SK-N-SH (cell line): ENCODE measurements around the gene FSTL5. TPM values are rescaled to one million over a fixed set of nuclear protein-coding genes. Genes with fewer than 3 reads are reported as not detected.

Source experiments
- CTCF ChIA-PET: fragments of 300-600, 350-600 bp; formaldehyde crosslinking; extraction: SDS; loops from one replicate; lab custom pipeline; 2021; lab: Yijun Ruan, JAX
- POLR2A ChIA-PET: fragments of 350-600 bp; sonication (Branson Sonifier 250); formaldehyde crosslinking; extraction: SDS; loops from one replicate; lab custom pipeline; 2020; ENCODE audit warnings: antibody characterized with exemption, inconsistent platforms; lab: Yijun Ruan, JAX
- DNase-seq: peaks from one replicate; pipeline ENCODE4 v3.0.0; 2012
- H2AFZ ChIP-seq: fragments of 200-600 bp; sonication (generic); 2 replicates; pipeline ENCODE4 v1.8.1; 2016; ENCODE audit warnings: antibody characterized with exemption, mild to moderate bottlenecking, low read depth
- H3F3A ChIP-seq: fragments of 200-600 bp; sonication (generic); replicated peaks from 2 replicates; pipeline ENCODE3; 2016; ENCODE audit warnings: antibody characterized with exemption, mild to moderate bottlenecking; ENCODE audit not compliant: insufficient read depth
- H3K27ac ChIP-seq, 2 experiments: fragments of 200-500 bp in 1 of 2; fragments of 200-600 bp in 1 of 2; sonication (Bioruptor generic) in 1 of 2; sonication (generic), shearing (Covaris generic) in 1 of 2; 2 replicates each; pipeline versions ENCODE4 v1.5.1 to v1.6.1; 2014 to 2016; ENCODE audit warnings: low read depth in 2 of 2, inconsistent platforms in 1 of 2, low read length in 1 of 2, mild to moderate bottlenecking in 1 of 2, mixed read lengths in 1 of 2
- H3K27me3 ChIP-seq: fragments of 200-600 bp; sonication (generic), shearing (Covaris generic); 2 replicates; pipeline ENCODE4 v1.6.1; 2016; ENCODE audit warnings: mixed run types; ENCODE audit not compliant: insufficient read depth
- H3K36me3 ChIP-seq, 2 experiments: fragments of 200-500 bp in 1 of 2; fragments of 200-600 bp in 1 of 2; sonication (Bioruptor generic) in 1 of 2; sonication (generic) in 1 of 2; replicated peaks in 1 of 2; 2 replicates each; pipeline versions ENCODE3 to v1.5.1; 2014 to 2016; ENCODE audit warnings: low read length in 1 of 2, mild to moderate bottlenecking in 1 of 2; ENCODE audit not compliant: insufficient read depth in 2 of 2, control insufficient read depth in 1 of 2
- H3K4me1 ChIP-seq, 2 experiments: fragments of 200-500 bp in 1 of 2; fragments of 200-600 bp in 1 of 2; sonication (Bioruptor generic) in 1 of 2; sonication (generic), shearing (Covaris generic) in 1 of 2; 2 replicates each; pipeline versions ENCODE4 v1.5.1 to v1.6.1; 2014 to 2016; ENCODE audit warnings: low read depth in 1 of 2, low read length in 1 of 2, mixed run types in 1 of 2; ENCODE audit not compliant: insufficient read depth in 2 of 2, control insufficient read depth in 1 of 2
- H3K4me2 ChIP-seq: fragments of 200-600 bp; sonication (generic), shearing (Covaris generic); 2 replicates; pipeline ENCODE4 v1.6.1; 2017; ENCODE audit warnings: mixed run types
- H3K4me3 ChIP-seq, 2 experiments: fragments of 200-500 bp in 1 of 2; fragments of 200-600 bp in 1 of 2; sonication (Bioruptor generic) in 1 of 2; sonication (generic), shearing (Covaris generic) in 1 of 2; 2 replicates each; pipeline versions ENCODE4 v1.5.1 to v1.8.1; 2014 to 2016; ENCODE audit warnings: low read depth in 2 of 2, inconsistent platforms in 1 of 2, low read length in 1 of 2, mild to moderate bottlenecking in 1 of 2, mixed read lengths in 1 of 2, moderate library complexity in 1 of 2
- H3K79me2 ChIP-seq: fragments of 200-600 bp; sonication (generic); 2 replicates; pipeline ENCODE4 v1.8.1; 2017; ENCODE audit warnings: mild to moderate bottlenecking; ENCODE audit not compliant: insufficient read depth
- H3K9ac ChIP-seq: fragments of 200-600 bp; sonication (generic); 2 replicates; pipeline ENCODE4 v1.6.1; 2017; ENCODE audit warnings: mixed run types
- H3K9me2 ChIP-seq: fragments of 200-600 bp; sonication (generic); 2 replicates; pipeline ENCODE4 v1.6.1; 2017; ENCODE audit warnings: mixed run types
- H3K9me3 ChIP-seq: fragments of 200-600 bp; sonication (generic); 2 replicates; pipeline ENCODE4 v1.6.1; 2017; ENCODE audit warnings: mixed run types, mild to moderate bottlenecking, moderate library complexity
- H4K20me1 ChIP-seq: fragments of 200-600 bp; sonication (generic); 2 replicates; pipeline ENCODE4 v1.6.1; 2017; ENCODE audit warnings: mild to moderate bottlenecking, mixed run types; ENCODE audit not compliant: insufficient read depth
- FOSL2 ChIP-seq: IDR thresholded peaks from 2 replicates; pipeline ENCODE4 v1.4.0; 2012; ENCODE audit warnings: low read depth, mild to moderate bottlenecking, moderate library complexity, borderline replicate concordance
- IRF3 ChIP-seq: fragments of 150-350 bp; IDR thresholded peaks from 2 replicates; pipeline ENCODE4 v1.6.1; 2016; ENCODE audit warnings: mild to moderate bottlenecking, low read depth, low read length
- JUND ChIP-seq: IDR thresholded peaks from 2 replicates; pipeline ENCODE4 v1.4.0; 2012
- MEF2A ChIP-seq: IDR thresholded peaks from 2 replicates; pipeline ENCODE4 v1.4.0; 2012; ENCODE audit warnings: low read depth, borderline replicate concordance
- NFIC ChIP-seq: IDR thresholded peaks from 2 replicates; pipeline ENCODE4 v1.4.0; 2012; ENCODE audit warnings: borderline replicate concordance
- NRF1 ChIP-seq: IDR thresholded peaks from 2 replicates; pipeline ENCODE4 v1.6.1; 2012; ENCODE audit warnings: low read depth, mild to moderate bottlenecking, low read length
- PBX3 ChIP-seq: IDR thresholded peaks from 2 replicates; pipeline ENCODE4; 2012
- POLR2AphosphoS5 ChIP-seq: IDR thresholded peaks from 2 replicates; pipeline ENCODE4 v1.6.1; 2012; ENCODE audit warnings: low read depth, low read length
- RAD21 ChIP-seq: IDR thresholded peaks from 2 replicates; pipeline ENCODE4 v1.6.1; 2012; ENCODE audit warnings: mild to moderate bottlenecking, low read length
- RCOR1 ChIP-seq: fragments of 150-350 bp; IDR thresholded peaks from 2 replicates; pipeline ENCODE4 v1.6.1; 2017; ENCODE audit warnings: antibody characterized with exemption, low read length
- SMC3 ChIP-seq: IDR thresholded peaks from 2 replicates; pipeline ENCODE4 v1.6.1; 2012; ENCODE audit warnings: low read depth, low read length, improper control_type of control experiment
- TAF1 ChIP-seq: IDR thresholded peaks from 2 replicates; pipeline ENCODE4 v1.6.1; 2012; ENCODE audit warnings: low read depth, mild to moderate bottlenecking, low read length, moderate library complexity, borderline replicate concordance
- TCF12 ChIP-seq: IDR thresholded peaks from 2 replicates; pipeline ENCODE4 v1.4.0; 2012
- USF1 ChIP-seq: IDR thresholded peaks from 2 replicates; pipeline ENCODE4 v1.4.0; 2012; ENCODE audit warnings: low read depth, borderline replicate concordance
- USF2 ChIP-seq: fragments of 150-350 bp; IDR thresholded peaks from 2 replicates; pipeline ENCODE4 v1.6.1; 2017; ENCODE audit warnings: antibody characterized with exemption, low read length, low read depth, borderline replicate concordance
- YY1 ChIP-seq: IDR thresholded peaks from 2 replicates; pipeline ENCODE4 v1.4.0; 2012; ENCODE audit warnings: low read depth, mild to moderate bottlenecking
- WGBS: methylation state at CpG from one replicate; pipeline ENCODE4 v1.1.6; 2017; ENCODE audit warnings: low lambda C conversion rate; 5-methylcytosine and 5-hydroxymethylcytosine counted together
- polyA plus RNA-seq, 3 experiments: library from polyadenylated mRNA; depleted of rRNA; stranded (reverse); fragments of >200 nt; gene quantifications; 2 replicates each; pipeline ENCODE4 v1.2.3, GENCODE V29; 2012

The FSTL5 gene
- polyA plus RNA-seq, 1 of the 3 experiments (the other 2 are of a cell fraction) = 0.07 TPM

- DNase-seq = no peak
- Histone ChIP-seq H3F3A (no peaks in the 10 kb centered on the region), H4K20me1 (no peaks in the 10 kb centered on the region), H3K79me2 (no peaks in the 10 kb centered on the region)
- CTCF ChIA-PET = interaction anchor here (0.8 kb wide), 1 partner anchor 13 kb away, joined by 3 read pairs; no protein-coding TSS in a partner anchor
- TF ChIP-seq NRF1 (no peak), NFIC (no peak), IRF3 (no peak), USF2 (no peak)
- TF ChIP-seq, all 33 proteins: peak for 0
- WGBS = 44% methylated on average over 2 of the region's 3 CpGs
- no peaks in the 10 kb centered on the region for H3K27me3 ChIP-seq
- no peak overlapping the region for H3K9ac ChIP-seq
- H3K4me1 ChIP-seq = no peaks in the 10 kb centered on the region
- POLR2A ChIA-PET = no interaction called here
- no peaks in the 10 kb centered on the region for H3K36me3 ChIP-seq
- H3K4me3 ChIP-seq = no peak overlapping the region
- no peak overlapping the region for H2AFZ ChIP-seq
- H3K9me3 ChIP-seq = no peaks in the 10 kb centered on the region
- no peak overlapping the region for H3K27ac ChIP-seq
- H3K9me2 ChIP-seq = no peaks in the 10 kb centered on the region
- H3K4me2 ChIP-seq = no peak overlapping the region
These were observed 705.9 kb downstream of the FSTL5 start for GRCh38 chr4:161457906-161458305.

GRCh38 chr4:161457311-161457710 is 706.5 kb downstream of the FSTL5 start:
- Histone ChIP-seq H3F3A (no peaks in the 10 kb centered on the region), H3K36me3 (no peaks in the 10 kb centered on the region), H3K4me2 (no peak overlapping the region), H3K27ac (no peak overlapping the region)
- CTCF ChIA-PET = no interaction called here
- TF ChIP-seq RAD21 (no peak), NRF1 (no peak), YY1 (no peak), TAF1 (no peak), POLR2AphosphoS5 (no peak), USF1 (no peak)
- TF ChIP-seq, all 33 proteins: peak for 0
- H3K4me1 ChIP-seq = no peaks in the 10 kb centered on the region
- H3K79me2 ChIP-seq = no peaks in the 10 kb centered on the region
- H3K9ac ChIP-seq = no peak overlapping the region
- no peaks in the 10 kb centered on the region for H4K20me1 ChIP-seq
- WGBS = 21% methylated on average over 1 of the region's 1 CpG
- H3K4me3 ChIP-seq = no peak overlapping the region
- POLR2A ChIA-PET = no interaction called here
- no peaks in the 10 kb centered on the region for H3K9me3 ChIP-seq
- H2AFZ ChIP-seq = no peak overlapping the region
- H3K9me2 ChIP-seq = no peaks in the 10 kb centered on the region
- no peak for DNase-seq
- H3K27me3 ChIP-seq = no peaks in the 10 kb centered on the region

GRCh38 chr4:161454860-161455259 is 708.9 kb downstream of the FSTL5 start:
- 53% methylated on average over 2 of the region's 2 CpGs for WGBS

More at GRCh38 chr4:161454860-161455259, 708.9 kb downstream of the FSTL5 start:
- no peaks in the 10 kb centered on the region for H3K9me3 ChIP-seq
- no peaks in the 10 kb centered on the region for H3K36me3 ChIP-seq
- H3K27ac ChIP-seq = no peak overlapping the region
- DNase-seq = no peak
- H3F3A ChIP-seq = no peaks in the 10 kb centered on the region
- H3K79me2 ChIP-seq = no peaks in the 10 kb centered on the region
- POLR2A ChIA-PET = interaction anchor here (0.6 kb wide), 1 partner anchor 1156 kb away, joined by 3 read pairs; no protein-coding TSS in a partner anchor
- no peak overlapping the region for H3K9ac ChIP-seq
- CTCF ChIA-PET = no interaction called here
- no peaks in the 10 kb centered on the region for H3K4me1 ChIP-seq
- no peak overlapping the region for H3K4me3 ChIP-seq
- TF ChIP-seq POLR2AphosphoS5 (no peak), FOSL2 (no peak), TCF12 (no peak), SMC3 (no peak), RCOR1 (no peak), PBX3 (no peak), RAD21 (no peak), NRF1 (no peak), MEF2A (no peak), JUND (no peak)
- H3K27me3 ChIP-seq = no peaks in the 10 kb centered on the region
- H3K4me2 ChIP-seq = no peak overlapping the region
- H2AFZ ChIP-seq = no peak overlapping the region
- no peaks in the 10 kb centered on the region for H3K9me2 ChIP-seq
- no peaks in the 10 kb centered on the region for H4K20me1 ChIP-seq
